Measurements from ENCODE around the gene UBE2N. TPM values are rescaled to one million over a fixed set of nuclear protein-coding genes. Genes with fewer than 3 reads are reported as not detected.

Gene UBE2N
- total and polyA plus RNA-seq, 2 donors (not counting 3 experiments of a cell fraction or from before 2014, with no cell fraction given) = 59.2 to 125 TPM

- peaks cover 2% of the 10 kb centered on the region for H3K4me1 ChIP-seq (ENCODE audit: control insufficient read depth, extremely low read depth, insufficient read depth, low read length)
- no peaks in the 10 kb centered on the region for H3K9me1 ChIP-seq (replicated peaks; ENCODE audit: control insufficient read depth, extremely low read depth, insufficient read depth, low read length)
- H3K27me3 ChIP-seq (ENCODE audit: control insufficient read depth in 2 of 2, insufficient read depth in 2 of 2, low read length in 2 of 2) = no peaks in the 10 kb centered on the region
- FAIRE-seq (peak; percentile 55), DNase-seq (ENCODE audit: low read depth, low spot score) (peak; percentile 76)
- peaks cover 98% of the 10 kb centered on the region for H3K79me2 ChIP-seq (ENCODE audit: control insufficient read depth, insufficient read depth, low read length)
- POLR2A ChIA-PET = no interaction called here
- H3K9ac ChIP-seq (replicated peaks; ENCODE audit: extremely low read depth, insufficient read depth, low read length) = no peak overlapping the region
- peaks cover 7% of the 10 kb centered on the region for H4K20me1 ChIP-seq (replicated peaks; ENCODE audit: control insufficient read depth, extremely low read depth, insufficient read depth, low read length)
- H2AFZ ChIP-seq (ENCODE audit: low read depth, low read length) = no peak overlapping the region
- dilution Hi-C loops (cut with MboI; ENCODE audit: extremely low pct_ligation_motif_present, low sequenced_read_pairs) (no loop called here), intact Hi-C loops (cut with micrococcal nuclease) (loop anchor here (1.0 to 10.0 kb wide), 6 partner anchors 432 to 845 kb away; partner anchors contain the start of gene EEA1)
- H3K36me3 ChIP-seq (ENCODE audit: control insufficient read depth in 2 of 2, extremely low read depth in 1 of 2, insufficient read depth in 2 of 2, low read length in 2 of 2) = no peaks in the 10 kb centered on the region
- no peak overlapping the region for H3K4me3 ChIP-seq (replicated peaks in 1 of 3; ENCODE audit: insufficient read depth in 1 of 3, low read depth in 1 of 3, low read length in 3 of 3)
- BruUV-seq (replicated peaks) = no TSS peak
- no peak overlapping the region for H3K27ac ChIP-seq (ENCODE audit: insufficient read depth, low read depth, low read length)
- H3K4me2 ChIP-seq (ENCODE audit: insufficient read depth, low read length) = no peak overlapping the region
- no peaks in the 10 kb centered on the region for H3K9me3 ChIP-seq (replicated peaks; ENCODE audit: control insufficient read depth, insufficient read depth, low read length)
- CTCF ChIA-PET = interaction anchor here (0.6 to 6.2 kb wide), 73 partner anchors 9 to 1410 kb away, joined by 3 to 109 read pairs (median 5); partner anchors contain the start of genes EEA1 and UBE2N
- TF ChIP-seq POLR2AphosphoS5 (IDR thresholded peaks at IDR 0.05; ENCODE audit: insufficient read depth, low read depth, low read length) = no peak
- no peak for TF ChIP-seq POLR2A (IDR thresholded peaks at IDR 0.05; ENCODE audit: low read depth, low read length)
- TF ChIP-seq, protein P1, sequence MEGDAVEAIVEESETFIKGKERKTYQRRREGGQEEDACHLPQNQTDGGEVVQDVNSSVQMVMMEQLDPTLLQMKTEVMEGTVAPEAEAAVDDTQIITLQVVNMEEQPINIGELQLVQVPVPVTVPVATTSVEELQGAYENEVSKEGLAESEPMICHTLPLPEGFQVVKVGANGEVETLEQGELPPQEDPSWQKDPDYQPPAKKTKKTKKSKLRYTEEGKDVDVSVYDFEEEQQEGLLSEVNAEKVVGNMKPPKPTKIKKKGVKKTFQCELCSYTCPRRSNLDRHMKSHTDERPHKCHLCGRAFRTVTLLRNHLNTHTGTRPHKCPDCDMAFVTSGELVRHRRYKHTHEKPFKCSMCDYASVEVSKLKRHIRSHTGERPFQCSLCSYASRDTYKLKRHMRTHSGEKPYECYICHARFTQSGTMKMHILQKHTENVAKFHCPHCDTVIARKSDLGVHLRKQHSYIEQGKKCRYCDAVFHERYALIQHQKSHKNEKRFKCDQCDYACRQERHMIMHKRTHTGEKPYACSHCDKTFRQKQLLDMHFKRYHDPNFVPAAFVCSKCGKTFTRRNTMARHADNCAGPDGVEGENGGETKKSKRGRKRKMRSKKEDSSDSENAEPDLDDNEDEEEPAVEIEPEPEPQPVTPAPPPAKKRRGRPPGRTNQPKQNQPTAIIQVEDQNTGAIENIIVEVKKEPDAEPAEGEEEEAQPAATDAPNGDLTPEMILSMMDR (IDR thresholded peaks at IDR 0.05; ENCODE audit: extremely low read depth in 1 of 2, insufficient read depth in 1 of 2, low read depth in 1 of 2, low read length in 2 of 2) = peak; percentile 33 to 38
Observed at GRCh38 chr12:93419388-93420034, 22.2 kb downstream of the UBE2N start.

GRCh38 chr12:93417967-93418480 is 23.7 kb downstream of the UBE2N start:
- peaks cover 5% of the 10 kb centered on the region for H4K20me1 ChIP-seq (replicated peaks; ENCODE audit: control insufficient read depth, extremely low read depth, insufficient read depth, low read length)
- no peak for FAIRE-seq

More at GRCh38 chr12:93417967-93418480, 23.7 kb downstream of the UBE2N start:
- Histone ChIP-seq H2AFZ (ENCODE audit: low read depth, low read length) (no peak overlapping the region), H3K4me1 (ENCODE audit: control insufficient read depth, extremely low read depth, insufficient read depth, low read length) (peaks cover 9% of the 10 kb centered on the region), H3K9me3 (replicated peaks; ENCODE audit: control insufficient read depth, insufficient read depth, low read length) (no peaks in the 10 kb centered on the region), H3K4me3 (replicated peaks in 1 of 3; ENCODE audit: insufficient read depth in 1 of 3, low read depth in 1 of 3, low read length in 3 of 3) (no peak overlapping the region), H3K27ac (ENCODE audit: insufficient read depth, low read depth, low read length) (no peak overlapping the region), H3K27me3 (ENCODE audit: control insufficient read depth in 2 of 2, insufficient read depth in 2 of 2, low read length in 2 of 2) (no peaks in the 10 kb centered on the region), H3K4me2 (ENCODE audit: insufficient read depth, low read length) (no peak overlapping the region), H3K79me2 (ENCODE audit: control insufficient read depth, insufficient read depth, low read length) (peaks cover 97% of the 10 kb centered on the region), H3K9me1 (replicated peaks; ENCODE audit: control insufficient read depth, extremely low read depth, insufficient read depth, low read length) (no peaks in the 10 kb centered on the region), H3K9ac (replicated peaks; ENCODE audit: extremely low read depth, insufficient read depth, low read length) (no peak overlapping the region), H3K36me3 (ENCODE audit: control insufficient read depth in 2 of 2, extremely low read depth in 1 of 2, insufficient read depth in 2 of 2, low read length in 2 of 2) (no peaks in the 10 kb centered on the region)
- intact Hi-C loops (cut with micrococcal nuclease) (loop anchor here (5.0 kb wide), 2 partner anchors 491 to 701 kb away; partner anchors contain the start of gene EEA1), dilution Hi-C loops (cut with MboI; ENCODE audit: extremely low pct_ligation_motif_present, low sequenced_read_pairs) (no loop called here)
- POLR2A ChIA-PET = no interaction called here
- DNase-seq (ENCODE audit: low read depth, low spot score) = no peak
- CTCF ChIA-PET = interaction anchor here (0.8 to 6.2 kb wide), 3 partner anchors 13 to 684 kb away, joined by 3 to 109 read pairs (median 6); no protein-coding TSS in a partner anchor
- TF ChIP-seq, protein P2, sequence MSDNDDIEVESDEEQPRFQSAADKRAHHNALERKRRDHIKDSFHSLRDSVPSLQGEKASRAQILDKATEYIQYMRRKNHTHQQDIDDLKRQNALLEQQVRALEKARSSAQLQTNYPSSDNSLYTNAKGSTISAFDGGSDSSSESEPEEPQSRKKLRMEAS (IDR thresholded peaks at IDR 0.05; ENCODE audit: insufficient read depth, insufficient read length) = no peak
- TF ChIP-seq GATA2 (IDR thresholded peaks at IDR 0.05; ENCODE audit: insufficient read depth, insufficient read length, low read depth, low read length) (no peak), EZH2 (IDR thresholded peaks at IDR 0.05; ENCODE audit: borderline replicate concordance, low read depth, low read length, severe bottlenecking) (no peak), MYC (IDR thresholded peaks at IDR 0.05; ENCODE audit: low read depth, low read length) (no peak), FOS (IDR thresholded peaks at IDR 0.05; ENCODE audit: borderline replicate concordance, insufficient read depth, low read length) (no peak), POLR2AphosphoS5 (IDR thresholded peaks at IDR 0.05; ENCODE audit: insufficient read depth, low read depth, low read length) (no peak)
- TF ChIP-seq, protein P1 (IDR thresholded peaks at IDR 0.05; ENCODE audit: extremely low read depth in 1 of 2, insufficient read depth in 1 of 2, low read depth in 1 of 2, low read length in 2 of 2) = no peak
- no TSS peak for BruUV-seq (replicated peaks)

Data from endothelial cell of umbilical vein (primary cell).